ENCODE measurements around the gene KIAA0825. TPM values are rescaled to one million over a fixed set of nuclear protein-coding genes. Genes with fewer than 3 reads are reported as not detected.

The KIAA0825 gene
- total and polyA plus RNA-seq, 8 donors: 0.29 to 15.6 (median 1.5) TPM

- WGBS, 5 donors: 91 to 96% (median 96%) methylated on average over 3 of the region's 3 CpGs
- intact Hi-C loops (cut with DNase I; ENCODE audit: low total_unique reads): no loop called here
- H3K36me3 ChIP-seq: no peaks in the 10 kb centered on the region
- no peaks in the 10 kb centered on the region for H3K4me1 ChIP-seq
- H3K4me3 ChIP-seq: no peak overlapping the region
- no peak overlapping the region for H3K27ac ChIP-seq
- H3K9me3 ChIP-seq: no peaks in the 10 kb centered on the region
- TF ChIP-seq EP300 (IDR thresholded peaks at IDR 0.05): no peak
- no peak for TF ChIP-seq POLR2A (IDR thresholded peaks at IDR 0.05)
- TF ChIP-seq CTCF (IDR thresholded peaks at IDR 0.05): no peak
- no peak for TF ChIP-seq POLR2AphosphoS5 (IDR thresholded peaks at IDR 0.05)
- DNase-seq: no peak
- no peaks in the 10 kb centered on the region for H3K27me3 ChIP-seq
Measured at GRCh38 chr5:94313188-94313587, 305.2 kb downstream of the KIAA0825 start.

- no peak overlapping the region for H3K27ac ChIP-seq
- intact Hi-C loops (cut with DNase I; ENCODE audit: low total_unique reads): no loop called here
- 86 to 92% (median 88%) methylated on average over 5 of the region's 5 CpGs for WGBS, 5 donors
- no peaks in the 10 kb centered on the region for H3K9me3 ChIP-seq
- TF ChIP-seq POLR2AphosphoS5 (IDR thresholded peaks at IDR 0.05) (no peak), POLR2A (IDR thresholded peaks at IDR 0.05) (no peak), CTCF (IDR thresholded peaks at IDR 0.05) (no peak), EP300 (IDR thresholded peaks at IDR 0.05) (no peak)
- H3K4me1 ChIP-seq: no peaks in the 10 kb centered on the region
- no peaks in the 10 kb centered on the region for H3K36me3 ChIP-seq
- H3K27me3 ChIP-seq: no peaks in the 10 kb centered on the region
- no peak for DNase-seq
- no peak overlapping the region for H3K4me3 ChIP-seq
Measured at GRCh38 chr5:94312298-94312697, 306.1 kb downstream of the KIAA0825 start.

GRCh38 chr5:94310833-94311232 is 307.6 kb downstream of the KIAA0825 start:
- Histone ChIP-seq H3K9me3 (no peaks in the 10 kb centered on the region), H3K4me3 (no peak overlapping the region), H3K4me1 (no peaks in the 10 kb centered on the region), H3K27ac (no peak overlapping the region), H3K36me3 (no peaks in the 10 kb centered on the region), H3K27me3 (no peaks in the 10 kb centered on the region)
- no peak for DNase-seq
- 81 to 100% (median 94%) methylated on average over 1 of the region's 1 CpG for WGBS, 5 donors
- intact Hi-C loops (cut with DNase I; ENCODE audit: low total_unique reads): no loop called here
- no peak for TF ChIP-seq CTCF (IDR thresholded peaks at IDR 0.05)
- no peak for TF ChIP-seq EP300 (IDR thresholded peaks at IDR 0.05)
- TF ChIP-seq POLR2AphosphoS5 (IDR thresholded peaks at IDR 0.05): no peak
- no peak for TF ChIP-seq POLR2A (IDR thresholded peaks at IDR 0.05)

GRCh38 chr5:94309141-94309540 is 309.3 kb downstream of the KIAA0825 start:
- no peak for DNase-seq
- Histone ChIP-seq H3K4me1 (no peaks in the 10 kb centered on the region), H3K9me3 (no peaks in the 10 kb centered on the region), H3K27me3 (no peaks in the 10 kb centered on the region), H3K27ac (no peak overlapping the region), H3K36me3 (no peaks in the 10 kb centered on the region), H3K4me3 (no peak overlapping the region)
- intact Hi-C loops (cut with DNase I; ENCODE audit: low total_unique reads): no loop called here
- 35 to 72% (median 66%) methylated on average over 1 of the region's 1 CpG for WGBS, 5 donors
- no peak for TF ChIP-seq POLR2AphosphoS5 (IDR thresholded peaks at IDR 0.05)
- no peak for TF ChIP-seq POLR2A (IDR thresholded peaks at IDR 0.05)
- TF ChIP-seq CTCF (IDR thresholded peaks at IDR 0.05): no peak
- TF ChIP-seq EP300 (IDR thresholded peaks at IDR 0.05): no peak
